ENCODE measurements around the gene MTA1. TPM values are rescaled to one million over a fixed set of nuclear protein-coding genes. Genes with fewer than 3 reads are reported as not detected.

Gene MTA1
- total RNA-seq, 2 donors from 2014 or later: 93.4 to 252 TPM

DNA sequence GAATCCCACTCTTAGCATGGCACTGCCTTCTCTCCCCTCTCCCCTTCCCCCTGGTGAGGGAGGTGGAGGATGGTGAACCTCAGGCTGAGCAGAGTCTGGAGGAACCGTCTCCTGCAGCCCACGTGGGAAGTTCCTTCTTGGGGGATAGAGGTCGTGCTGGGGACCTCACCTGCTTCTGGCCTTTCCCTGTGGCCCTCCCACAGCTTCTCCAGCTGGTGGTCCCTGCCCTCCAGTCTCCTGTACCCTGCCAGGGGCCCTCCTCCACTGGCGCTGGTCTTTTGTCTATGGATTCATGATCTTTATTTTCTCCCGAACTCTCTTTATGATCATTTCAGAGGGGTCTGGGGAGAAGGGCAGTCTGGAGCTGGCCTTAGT is 9.0 kb upstream of the MTA1 start:
- Mint-ChIP-seq H3K4me1 (ENCODE audit: low read depth in 2 of 2) (peaks cover 0 to 2% of the 10 kb centered on the region in 2 donors), H3K27ac (no peak overlapping the region), H3K9me3 (no peaks in the 10 kb centered on the region), H3K4me3 (no peak overlapping the region), H3K36me3 (no peaks in the 10 kb centered on the region), H3K27me3 (peaks cover 12 to 18% of the 10 kb centered on the region in 2 donors)
- ATAC-seq: no peak
- DNase-seq (ENCODE audit: low spot score): no peak

- no peaks in the 10 kb centered on the region for H3K9me3 Mint-ChIP-seq
- DNase-seq (ENCODE audit: low spot score): no peak
- peak; percentile 72 to 86 for ATAC-seq
- H3K4me1 Mint-ChIP-seq (ENCODE audit: low read depth in 2 of 2): peaks cover 0 to 2% of the 10 kb centered on the region in 2 donors
- no peak overlapping the region for H3K4me3 Mint-ChIP-seq
- H3K36me3 Mint-ChIP-seq: no peaks in the 10 kb centered on the region
- H3K27ac Mint-ChIP-seq: no peak overlapping the region
- peaks cover 12 to 18% of the 10 kb centered on the region in 2 donors for H3K27me3 Mint-ChIP-seq
Measured at GRCh38 chr14:105411017-105411941, 8.3 kb upstream of the MTA1 start.

GRCh38 chr14:105411985-105412770 is 7.4 kb upstream of the MTA1 start:
- ATAC-seq: no peak
- no peak for DNase-seq (ENCODE audit: low spot score)
- no peaks in the 10 kb centered on the region for H3K36me3 Mint-ChIP-seq
- peaks cover 12 to 18% of the 10 kb centered on the region in 2 donors for H3K27me3 Mint-ChIP-seq
- no peaks in the 10 kb centered on the region for H3K9me3 Mint-ChIP-seq
- H3K4me1 Mint-ChIP-seq (ENCODE audit: low read depth in 2 of 2): peaks cover 0 to 2% of the 10 kb centered on the region in 2 donors
- H3K27ac Mint-ChIP-seq: no peak overlapping the region
- no peak overlapping the region for H3K4me3 Mint-ChIP-seq

GRCh38 chr14:105412771-105413543 is 6.7 kb upstream of the MTA1 start:
- H3K9me3 Mint-ChIP-seq: no peaks in the 10 kb centered on the region
- no peak overlapping the region for H3K4me3 Mint-ChIP-seq
- no peak for DNase-seq (ENCODE audit: low spot score)
- no peak overlapping the region for H3K27ac Mint-ChIP-seq
- ATAC-seq: no peak
- peaks cover 0 to 2% of the 10 kb centered on the region in 2 donors for H3K4me1 Mint-ChIP-seq (ENCODE audit: low read depth in 2 of 2)
- H3K27me3 Mint-ChIP-seq: peaks cover 12 to 18% of the 10 kb centered on the region in 2 donors
- no peaks in the 10 kb centered on the region for H3K36me3 Mint-ChIP-seq

GRCh38 chr14:105413544-105413886 is 6.1 kb upstream of the MTA1 start:
- ATAC-seq: no peak
- Mint-ChIP-seq H3K9me3 (no peaks in the 10 kb centered on the region), H3K36me3 (no peaks in the 10 kb centered on the region), H3K27me3 (peaks cover 12 to 18% of the 10 kb centered on the region in 2 donors), H3K4me1 (ENCODE audit: low read depth in 2 of 2) (peaks cover 0 to 2% of the 10 kb centered on the region in 2 donors), H3K4me3 (no peak overlapping the region), H3K27ac (no peak overlapping the region)
- DNase-seq (ENCODE audit: low spot score): no peak

GRCh38 chr14:105414456-105415371 is 4.9 kb upstream of the MTA1 start:
- Mint-ChIP-seq H3K27me3 (peaks cover 11 to 12% of the 10 kb centered on the region in 2 donors), H3K27ac (no peak overlapping the region), H3K4me1 (ENCODE audit: low read depth in 2 of 2) (peaks cover 0 to 4% of the 10 kb centered on the region in 2 donors), H3K4me3 (peak overlapping the region; percentile 56), H3K9me3 (no peaks in the 10 kb centered on the region), H3K36me3 (no peaks in the 10 kb centered on the region)
- DNase-seq (ENCODE audit: low spot score): peak; percentile 70
- peak; percentile 81 for ATAC-seq

DNA sequence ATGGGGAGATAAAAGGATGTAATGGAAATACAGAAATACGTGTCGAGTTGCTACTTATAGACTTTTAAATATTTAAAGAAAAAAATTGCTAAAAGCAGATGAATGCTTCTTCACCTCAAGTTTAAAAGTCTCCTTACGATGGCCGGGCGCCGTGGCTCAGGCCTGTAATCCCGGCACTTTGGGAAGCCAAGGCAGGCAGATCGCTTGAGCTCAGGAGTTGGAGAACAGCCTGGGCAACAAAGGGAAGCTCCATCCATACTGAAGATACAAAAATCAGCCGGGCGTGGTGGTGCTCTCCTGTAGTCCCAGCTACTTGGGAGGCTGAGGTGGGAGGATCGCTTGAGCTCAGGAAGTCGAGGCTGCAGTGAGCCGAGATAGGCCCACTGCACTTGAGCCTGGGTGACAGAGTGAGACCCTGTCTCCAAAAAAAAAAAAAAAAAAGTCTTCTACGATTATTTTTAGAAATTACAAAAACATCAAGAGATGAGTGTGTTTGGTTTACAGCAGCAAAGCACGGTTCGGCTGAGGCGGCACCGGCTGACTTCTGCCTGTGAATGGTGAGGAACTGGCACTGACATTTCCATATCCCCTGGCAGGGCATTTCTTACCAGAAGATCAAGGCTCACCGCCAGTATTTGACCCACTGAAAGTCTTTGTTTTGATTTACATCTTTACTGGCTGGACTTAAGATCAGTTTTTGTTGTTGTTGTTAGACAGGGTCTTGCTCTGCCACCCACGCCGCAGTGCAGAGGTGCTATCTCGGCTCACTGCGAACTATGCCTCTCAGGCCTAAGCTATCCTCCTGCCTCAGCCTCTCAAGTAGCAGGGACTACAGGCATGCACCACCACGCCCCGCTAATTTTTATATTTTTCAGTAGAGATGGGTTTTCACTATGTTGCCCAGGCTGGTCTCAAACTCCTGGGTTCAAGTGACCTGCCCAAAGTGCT is 3.9 kb upstream of the MTA1 start:
- no peak for ATAC-seq
- H3K36me3 Mint-ChIP-seq: no peaks in the 10 kb centered on the region
- H3K4me1 Mint-ChIP-seq (ENCODE audit: low read depth in 2 of 2): peaks cover 0 to 6% of the 10 kb centered on the region in 2 donors
- H3K27ac Mint-ChIP-seq: no peak overlapping the region
- H3K4me3 Mint-ChIP-seq: peak overlapping the region; percentile 56
- no peak for DNase-seq (ENCODE audit: low spot score)
- peaks cover 2 to 10% of the 10 kb centered on the region in 2 donors for H3K27me3 Mint-ChIP-seq
- no peaks in the 10 kb centered on the region for H3K9me3 Mint-ChIP-seq

DNA sequence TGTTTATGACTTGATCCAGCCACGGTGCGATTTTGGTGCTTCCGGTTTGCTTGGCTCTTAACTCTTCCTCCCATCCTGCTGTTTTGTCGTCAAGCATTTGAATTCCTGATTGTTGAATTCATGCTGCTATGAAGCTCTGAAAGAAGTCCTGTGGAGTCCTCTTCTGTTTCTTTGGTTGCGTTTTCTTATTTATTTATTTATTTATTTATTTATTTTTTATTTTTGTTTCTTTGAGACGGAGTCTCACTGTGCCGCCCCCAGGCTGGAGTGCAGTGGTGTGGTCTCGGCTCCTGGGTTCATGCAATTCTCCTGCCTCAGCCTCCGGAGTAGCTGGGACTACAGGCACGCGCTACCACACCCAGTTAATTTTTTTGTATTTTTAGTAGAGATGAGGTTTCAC is 3.0 kb upstream of the MTA1 start:
- Mint-ChIP-seq H3K36me3 (no peaks in the 10 kb centered on the region), H3K27me3 (peaks cover 0 to 8% of the 10 kb centered on the region in 2 donors), H3K4me1 (ENCODE audit: low read depth in 2 of 2) (peaks cover 0 to 10% of the 10 kb centered on the region in 2 donors), H3K4me3 (no peak overlapping the region), H3K27ac (no peak overlapping the region), H3K9me3 (no peaks in the 10 kb centered on the region)
- no peak for ATAC-seq
- DNase-seq (ENCODE audit: low spot score): no peak

- Mint-ChIP-seq H3K4me3 (peak overlapping the region; percentile 12), H3K9me3 (no peaks in the 10 kb centered on the region), H3K27me3 (peaks cover 0 to 7% of the 10 kb centered on the region in 2 donors), H3K27ac (no peak overlapping the region), H3K36me3 (no peaks in the 10 kb centered on the region), H3K4me1 (ENCODE audit: low read depth in 2 of 2) (peaks cover 10 to 20% of the 10 kb centered on the region in 2 donors)
- DNase-seq (ENCODE audit: low spot score): no peak
- no peak for ATAC-seq
Measured at GRCh38 chr14:105417690-105418121, 1.9 kb upstream of the MTA1 start.

GRCh38 chr14:105418269-105419194 is 1.1 kb upstream of the MTA1 start:
- Mint-ChIP-seq H3K27ac (no peak overlapping the region), H3K4me3 (peak overlapping the region; percentile 48), H3K27me3 (no peaks in the 10 kb centered on the region), H3K9me3 (no peaks in the 10 kb centered on the region), H3K36me3 (no peaks in the 10 kb centered on the region), H3K4me1 (ENCODE audit: low read depth in 2 of 2) (peaks cover 11 to 22% of the 10 kb centered on the region in 2 donors)
- DNase-seq (ENCODE audit: low spot score) (no peak), ATAC-seq (no peak)
